ENCODE data around the gene MX2.
A peak's percentile ranks its signal among the peaks of the same experiment; 100 is the strongest.
"Not testable (repeated sequence)": the region's sequence is repeated elsewhere in the genome, so short reads cannot be mapped to it uniquely, and the experiment has no call there.

MX2 gene

GRCh38 chr21:41418956-41419680, 57.3 kb downstream of the MX2 start:
- no peak for ATAC-seq

DNA sequence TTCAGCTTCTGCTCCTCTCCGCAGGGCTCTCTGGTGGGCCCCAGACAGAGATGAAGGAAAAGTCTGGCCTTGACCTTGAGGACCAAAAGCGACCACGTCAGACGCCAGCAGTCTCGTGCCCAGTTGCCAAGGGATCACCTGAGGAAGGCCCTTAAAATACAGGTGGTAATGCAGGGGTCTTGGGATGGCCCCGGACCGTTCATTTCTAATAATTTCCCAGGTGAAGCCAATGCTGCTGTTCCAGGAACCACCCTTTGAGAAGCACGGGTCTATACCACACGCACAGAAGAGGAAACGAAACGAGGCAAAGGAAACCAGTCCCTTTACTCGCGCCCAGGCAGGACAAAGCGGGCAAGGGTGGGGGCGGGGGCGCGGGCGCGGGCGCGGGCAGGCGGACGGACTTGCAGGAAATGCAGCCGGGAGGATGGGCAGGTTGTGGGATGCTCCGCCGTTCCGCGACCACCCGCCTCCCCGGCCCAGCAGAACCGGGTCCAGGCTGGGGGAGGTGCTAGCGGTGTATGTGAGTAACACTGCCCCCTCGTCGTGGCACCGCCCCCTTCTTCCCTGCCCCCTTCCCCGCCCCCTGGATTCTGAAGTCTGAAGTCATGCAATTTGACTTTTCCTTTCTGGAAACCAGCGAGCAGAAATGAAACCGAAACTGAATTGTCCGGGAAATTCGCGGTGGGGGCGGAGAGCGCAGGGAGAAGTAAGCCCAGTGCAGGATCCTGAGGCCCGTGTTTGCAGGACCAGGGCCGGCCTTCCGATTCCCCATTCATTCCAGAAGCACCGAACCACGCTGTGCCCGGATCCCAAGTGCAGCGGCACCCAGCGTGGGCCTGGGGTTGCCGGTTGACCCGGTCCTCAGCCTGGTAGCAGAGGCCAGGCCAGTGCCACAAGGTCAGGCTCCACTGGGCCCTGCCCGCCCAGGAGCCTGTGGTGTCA, 58.4 kb downstream of the MX2 start:
- ATAC-seq = peak; percentile 67 to 69

- ATAC-seq = not testable (repeated sequence)
Observed at GRCh38 chr21:41420998-41421397, 59.2 kb downstream of the MX2 start.

DNA sequence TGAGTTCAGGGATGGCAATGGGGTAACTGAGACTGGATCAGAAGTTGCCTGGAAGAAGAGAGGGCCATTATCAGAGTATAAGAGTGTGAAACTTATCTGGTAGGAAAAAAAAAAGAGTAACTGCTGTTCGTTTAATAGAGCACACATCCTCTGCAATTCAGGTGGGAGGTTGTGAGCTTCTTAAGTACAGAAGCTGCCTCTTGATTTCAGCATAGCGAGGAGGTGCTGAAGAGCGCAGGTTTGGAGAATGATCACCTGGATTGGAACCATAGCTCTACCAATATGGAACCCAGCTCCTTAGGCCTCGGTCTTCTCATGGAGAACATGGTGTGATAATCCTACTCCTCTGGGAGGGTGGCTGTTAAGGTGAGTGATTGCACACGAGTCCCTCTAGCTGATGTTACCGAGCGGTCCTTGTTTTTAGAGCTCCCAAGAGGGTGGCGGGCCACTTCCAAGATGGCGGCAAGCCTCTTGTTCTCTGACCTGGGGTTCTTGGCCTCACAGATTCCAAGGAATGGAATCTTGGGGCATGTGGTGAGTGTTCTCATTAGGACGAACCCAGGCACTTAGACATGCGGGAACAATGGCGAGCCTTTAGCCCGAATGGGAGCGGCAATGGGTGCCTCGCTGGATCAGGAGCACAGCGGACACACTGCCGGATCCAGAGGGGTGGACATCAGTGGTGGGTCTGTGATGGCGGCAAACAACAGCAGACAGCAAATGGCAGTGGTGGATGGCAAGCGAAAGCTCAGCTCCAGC, 60.9 kb downstream of the MX2 start:
- ATAC-seq = no peak

DNA sequence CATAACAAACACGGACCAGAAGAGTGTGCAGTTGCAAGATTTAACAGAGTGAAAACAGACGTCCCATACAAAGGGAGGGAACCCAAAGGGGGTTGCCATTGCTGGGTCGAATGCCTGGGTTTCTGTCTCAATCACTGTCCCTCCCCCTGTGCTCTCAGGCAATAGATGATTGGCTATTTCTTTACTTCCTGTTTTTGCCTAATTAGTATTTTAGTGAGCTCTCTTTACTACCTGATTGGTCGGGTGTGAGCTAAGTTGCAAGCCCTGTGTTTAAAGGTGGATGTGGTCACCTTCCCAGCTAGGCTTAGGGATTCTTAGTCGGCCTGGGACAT, 61.4 kb downstream of the MX2 start:
- ATAC-seq = not testable (repeated sequence)

DNA sequence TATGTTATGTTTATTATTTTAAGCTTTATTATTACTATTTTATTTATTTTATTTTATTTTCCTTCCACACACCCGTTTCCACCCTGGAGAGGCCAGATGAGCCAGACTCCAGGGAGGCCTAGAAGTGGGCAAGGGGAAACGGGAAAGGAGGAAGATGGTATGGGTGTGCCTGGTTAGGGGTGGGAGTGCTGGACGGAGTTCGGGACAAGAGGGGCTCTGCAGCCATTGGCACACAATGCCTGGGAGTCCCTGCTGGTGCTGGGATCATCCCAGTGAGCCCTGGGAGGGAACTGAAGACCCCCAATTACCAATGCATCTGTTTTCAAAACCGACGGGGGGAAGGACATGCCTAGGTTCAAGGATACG, 63.7 kb downstream of the MX2 start:
- no peak for ATAC-seq

- ATAC-seq = peak; percentile 98
Observed at GRCh38 chr21:41425954-41426675, 64.3 kb downstream of the MX2 start, which contains the start of gene MX1. Gene MX1 (plus strand): TSS chr21:41426239. CDS start chr21:41432071, 5,832 bp downstream.

- no peak for ATAC-seq
Observed at GRCh38 chr21:41426676-41427404, 65.0 kb downstream of the MX2 start.

DNA sequence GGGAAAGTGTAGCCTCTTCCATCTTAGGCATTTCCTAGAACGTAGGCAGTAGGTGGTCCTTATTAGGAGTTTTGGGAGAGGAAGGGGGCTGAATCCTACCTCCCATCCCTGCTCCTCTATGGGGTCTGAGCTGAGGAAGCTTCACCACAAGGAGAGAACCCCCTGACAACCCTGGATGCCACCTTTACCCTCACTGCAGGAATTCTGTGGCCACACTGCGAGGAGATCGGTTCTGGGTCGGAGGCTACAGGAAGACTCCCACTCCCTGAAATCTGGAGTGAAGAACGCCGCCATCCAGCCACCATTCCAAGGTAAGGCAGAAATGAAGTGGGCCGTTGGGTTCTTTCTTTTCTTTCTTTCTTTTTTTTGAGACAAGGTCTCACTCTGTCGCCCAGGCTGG, 65.7 kb downstream of the MX2 start:
- ATAC-seq = no peak

DNA sequence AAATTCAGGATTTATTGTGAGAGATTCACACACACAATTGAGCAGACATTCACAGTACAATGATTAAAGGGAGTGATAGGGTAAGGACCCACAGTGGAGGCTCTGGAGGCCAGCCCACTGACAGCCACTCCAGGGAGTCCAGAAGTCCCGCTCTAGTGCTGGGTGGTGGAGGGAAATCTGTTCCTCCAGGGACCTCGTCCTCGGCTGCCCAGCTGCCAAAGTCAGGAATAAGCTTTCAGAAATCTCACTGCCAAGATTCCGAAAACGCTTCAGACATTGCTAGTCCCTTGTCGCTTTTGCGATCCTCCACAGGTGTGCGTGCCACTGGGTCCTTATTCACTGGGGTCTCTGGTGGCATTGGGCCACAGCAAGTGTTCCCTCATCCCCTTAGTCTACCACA, 66.5 kb downstream of the MX2 start:
- ATAC-seq = no peak

GRCh38 chr21:41428847-41429246, 67.0 kb downstream of the MX2 start:
- ATAC-seq = no peak

GRCh38 chr21:41429305-41429704, 67.5 kb downstream of the MX2 start:
- ATAC-seq = no peak

DNA sequence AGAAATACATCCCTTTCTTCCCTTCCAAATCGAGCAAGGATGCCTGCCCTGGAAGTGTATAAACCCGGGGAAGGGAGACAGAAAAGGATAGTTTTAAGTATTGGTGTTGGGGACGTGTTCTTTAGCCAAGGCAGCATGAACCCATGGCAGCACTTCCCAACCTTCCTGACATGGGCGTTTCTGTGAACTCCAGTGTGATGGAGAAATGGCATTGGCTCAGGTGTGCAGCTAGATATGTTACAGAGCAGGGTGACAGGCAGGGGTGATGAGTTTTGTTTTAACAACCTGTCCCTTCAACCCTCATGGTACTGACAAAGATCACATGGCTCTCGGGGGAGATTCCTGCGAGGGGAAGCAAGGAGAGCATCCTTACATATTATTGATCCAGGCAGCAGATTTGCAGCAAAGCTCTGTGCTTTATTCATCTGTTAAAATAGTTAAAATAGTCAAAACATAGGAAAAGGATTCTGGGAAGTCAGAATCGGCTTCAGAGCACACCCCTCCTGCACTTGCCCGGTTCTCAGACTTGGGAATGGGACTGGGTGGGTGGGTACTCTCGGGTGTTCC, 68.2 kb downstream of the MX2 start:
- ATAC-seq = no peak

- ATAC-seq = no peak
Observed at GRCh38 chr21:41431788-41432548, 70.1 kb downstream of the MX2 start.

DNA sequence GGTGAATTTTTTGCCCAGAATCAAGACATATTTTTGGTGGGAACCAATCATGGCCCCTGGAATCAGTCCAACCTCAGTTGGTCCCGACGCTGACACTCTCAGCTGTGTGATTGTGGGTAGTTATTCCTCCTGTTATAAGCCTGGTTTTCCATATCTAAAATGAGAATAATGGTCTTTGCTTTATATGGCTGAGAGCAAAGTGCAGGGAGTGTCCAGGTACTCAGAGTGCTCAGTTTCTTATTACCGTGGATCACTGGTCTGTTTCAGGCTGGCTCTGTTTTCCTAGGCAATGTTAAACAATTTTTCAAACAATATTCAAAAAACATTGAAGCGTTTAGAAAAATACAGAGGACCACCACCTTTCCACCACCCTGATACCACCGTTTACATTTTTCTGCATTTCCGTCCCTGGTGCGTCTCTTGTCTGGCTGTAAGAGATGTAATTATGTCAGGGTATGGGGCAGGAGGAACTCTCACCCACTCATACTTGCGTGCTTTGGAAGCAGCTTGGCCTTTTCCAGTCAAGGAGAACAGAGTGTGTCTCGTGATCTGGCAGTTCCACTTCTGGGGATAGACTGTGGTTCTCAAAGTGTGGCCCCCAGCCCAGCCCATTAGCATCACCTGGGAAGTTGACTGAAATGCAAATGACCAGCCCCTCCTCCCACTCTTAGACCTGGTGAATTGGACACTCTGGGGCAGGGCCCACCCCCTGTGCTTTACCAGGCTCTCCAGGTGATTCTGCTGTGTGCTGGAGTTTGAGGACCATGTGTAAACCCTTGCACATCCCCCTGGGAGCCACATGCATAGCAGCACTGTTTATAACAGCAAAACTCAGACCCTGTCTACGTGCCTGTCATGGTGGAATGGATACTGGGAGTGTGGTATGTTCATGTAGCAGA, 71.0 kb downstream of the MX2 start:
- ATAC-seq = no peak

DNA sequence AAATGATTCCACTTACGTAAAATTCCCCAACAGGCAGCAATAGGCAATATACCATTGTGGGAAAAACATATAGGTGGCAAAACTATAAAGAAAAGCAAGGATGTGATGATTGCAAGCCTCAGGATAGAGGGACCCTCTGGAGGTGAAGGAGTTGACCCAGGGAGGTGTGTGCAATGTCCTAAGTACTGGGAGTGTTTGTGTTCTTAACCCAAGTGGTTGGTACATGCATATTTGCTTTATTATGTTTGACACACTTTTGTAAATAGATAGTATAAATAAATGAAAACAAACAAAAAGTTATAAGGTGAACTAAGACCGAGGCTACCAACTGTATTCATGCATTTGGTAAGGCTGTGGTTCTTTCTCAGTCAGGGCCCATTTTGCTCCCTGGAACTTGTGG, 71.7 kb downstream of the MX2 start:
- ATAC-seq = no peak

DNA sequence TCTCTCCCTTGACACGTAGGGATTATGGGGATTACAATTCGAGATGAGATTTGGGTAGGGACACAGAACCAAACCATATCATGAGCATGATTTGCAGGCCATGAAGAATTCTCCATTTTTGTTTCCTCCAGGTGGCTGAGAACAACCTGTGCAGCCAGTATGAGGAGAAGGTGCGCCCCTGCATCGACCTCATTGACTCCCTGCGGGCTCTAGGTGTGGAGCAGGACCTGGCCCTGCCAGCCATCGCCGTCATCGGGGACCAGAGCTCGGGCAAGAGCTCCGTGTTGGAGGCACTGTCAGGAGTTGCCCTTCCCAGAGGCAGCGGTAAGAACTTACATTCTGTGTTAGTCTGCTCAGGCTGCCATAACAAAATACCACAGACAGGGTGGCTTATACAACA, 73.9 kb downstream of the MX2 start:
- no peak for ATAC-seq

DNA sequence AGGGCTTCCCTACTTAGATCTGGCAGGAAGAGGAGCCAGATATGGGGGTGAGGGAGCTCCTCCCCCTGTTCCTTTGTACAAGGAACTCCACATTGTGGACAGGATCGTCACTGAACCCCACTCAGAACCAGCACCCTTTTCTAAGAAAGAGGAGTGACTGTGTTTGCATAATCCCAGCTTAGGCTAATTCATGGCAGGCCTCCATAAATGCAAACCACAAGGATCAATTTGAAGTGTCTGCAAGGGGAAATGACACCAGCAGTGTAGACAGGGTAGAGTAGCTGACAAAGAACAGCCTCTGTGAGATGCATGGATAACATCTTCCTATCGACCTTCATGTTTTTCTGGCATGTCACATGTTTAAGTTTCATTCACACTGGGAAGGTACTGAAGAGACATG, 75.9 kb downstream of the MX2 start:
- no peak for ATAC-seq

- no peak for ATAC-seq
Observed at GRCh38 chr21:41438425-41439113, 76.7 kb downstream of the MX2 start.
